ENCODE data around the gene MCC.

GRCh38 chr5:113083481-113083880 is 404.8 kb downstream of the MCC start:
- TF ChIP-seq POLR2A (IDR thresholded peaks at IDR 0.05) = no peak
- TF ChIP-seq CTCF (IDR thresholded peaks at IDR 0.05) = no peak
- TF ChIP-seq POLR2AphosphoS5 (IDR thresholded peaks at IDR 0.05) = no peak

All from breast epithelium (tissue), 3 donors.